Measurements from ENCODE around the gene PCBP3.
"Not testable (repeated sequence)": the region's sequence is repeated elsewhere in the genome, so short reads cannot be mapped to it uniquely, and the experiment has no call there.

The PCBP3 gene

DNA sequence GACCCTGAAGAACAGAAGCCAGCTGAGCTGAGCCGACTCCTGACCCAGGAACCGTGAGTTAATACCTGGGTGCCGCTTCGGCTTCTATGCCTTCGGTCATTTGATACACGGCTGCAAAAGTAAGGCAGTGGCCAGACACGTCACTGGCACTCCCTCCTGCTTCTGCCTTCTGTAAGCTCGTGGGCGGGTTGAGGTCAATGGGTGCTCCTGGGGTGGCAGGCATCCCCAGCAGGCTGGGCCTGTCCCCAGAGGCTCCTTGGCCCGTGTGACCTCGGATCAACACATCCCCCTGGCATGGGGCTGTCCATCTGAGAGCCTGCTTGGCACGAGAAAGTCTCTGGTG is 302.3 kb downstream of the PCBP3 start:
- no peak for DNase-seq (ENCODE audit: low spot score)

GRCh38 chr21:45947296-45947695 is 303.8 kb downstream of the PCBP3 start:
- no peak for DNase-seq (ENCODE audit: low spot score)

- DNase-seq (ENCODE audit: low spot score) = no peak
Measured at GRCh38 chr21:45947716-45948255, 304.3 kb downstream of the PCBP3 start.

- no peak for DNase-seq (ENCODE audit: low spot score)
Measured at GRCh38 chr21:45948576-45949141, 305.1 kb downstream of the PCBP3 start.

GRCh38 chr21:45949928-45950739 is 306.6 kb downstream of the PCBP3 start:
- no peak for DNase-seq (ENCODE audit: low spot score)

DNA sequence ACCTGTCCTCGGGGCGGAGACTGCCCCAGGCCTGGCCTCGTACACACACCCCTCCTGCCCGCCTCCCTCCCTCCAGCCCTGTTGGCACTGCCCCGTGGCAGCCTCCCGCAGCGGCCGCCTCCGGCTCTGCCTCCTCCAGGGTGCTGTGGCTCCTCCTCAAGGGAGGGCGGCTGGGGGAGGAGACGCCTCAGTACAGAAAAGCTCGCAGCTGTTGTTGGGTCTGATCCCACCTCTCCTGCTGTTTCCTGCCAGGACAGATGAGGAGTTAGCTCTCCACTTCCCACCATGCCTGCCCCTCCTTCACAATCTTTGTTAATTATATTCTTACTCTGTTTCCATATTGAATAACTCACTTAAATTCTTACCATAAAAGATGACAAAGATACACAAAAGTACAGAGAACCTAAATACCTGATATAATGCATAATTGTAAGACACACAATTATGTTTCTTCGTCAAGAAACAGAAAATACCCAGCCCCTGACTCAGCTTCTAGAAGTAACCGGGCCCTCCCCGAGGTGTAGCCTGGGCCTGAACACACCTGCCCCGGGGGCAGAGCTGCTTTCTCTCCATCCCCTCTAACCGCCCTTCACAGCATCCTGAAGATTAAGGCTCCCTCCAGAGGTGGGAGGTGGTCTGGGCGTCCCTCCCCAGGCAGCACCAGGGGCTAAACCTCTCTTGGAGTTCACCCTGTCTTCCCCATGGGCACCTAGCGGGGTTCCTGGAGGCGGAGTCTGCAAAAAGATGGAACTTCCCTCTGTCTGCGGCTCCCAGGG is 307.4 kb downstream of the PCBP3 start:
- DNase-seq (ENCODE audit: low spot score) = no peak

GRCh38 chr21:45951676-45952075 is 308.2 kb downstream of the PCBP3 start:
- DNase-seq (ENCODE audit: low spot score) = no peak

- not testable (repeated sequence) for DNase-seq (ENCODE audit: low spot score)
Measured at GRCh38 chr21:45952527-45952926, 309.0 kb downstream of the PCBP3 start.

DNA sequence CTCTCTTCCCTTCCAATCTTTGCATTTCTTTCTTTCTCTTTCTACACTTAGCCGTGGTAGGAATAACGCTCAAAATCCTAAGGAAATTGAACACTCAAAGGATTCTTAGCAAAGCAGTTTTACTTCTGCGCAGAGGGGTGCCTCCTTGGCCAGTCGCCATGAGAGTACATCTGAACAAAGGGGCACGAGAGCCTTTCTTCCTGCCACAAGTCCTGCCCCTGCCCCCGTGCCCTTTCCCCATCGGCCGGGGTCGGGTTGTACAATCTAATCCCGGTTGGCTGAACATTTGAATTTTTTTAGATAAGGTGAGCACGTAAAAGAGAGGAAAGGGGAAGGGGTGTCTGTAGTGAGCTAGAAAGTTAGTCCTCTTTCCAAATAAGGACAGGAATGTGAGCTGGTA is 309.4 kb downstream of the PCBP3 start:
- DNase-seq (ENCODE audit: low spot score) = no peak

GRCh38 chr21:45954261-45954660 is 310.7 kb downstream of the PCBP3 start:
- DNase-seq (ENCODE audit: low spot score) = no peak

GRCh38 chr21:45954921-45955320 is 311.4 kb downstream of the PCBP3 start:
- DNase-seq (ENCODE audit: low spot score) = no peak

DNA sequence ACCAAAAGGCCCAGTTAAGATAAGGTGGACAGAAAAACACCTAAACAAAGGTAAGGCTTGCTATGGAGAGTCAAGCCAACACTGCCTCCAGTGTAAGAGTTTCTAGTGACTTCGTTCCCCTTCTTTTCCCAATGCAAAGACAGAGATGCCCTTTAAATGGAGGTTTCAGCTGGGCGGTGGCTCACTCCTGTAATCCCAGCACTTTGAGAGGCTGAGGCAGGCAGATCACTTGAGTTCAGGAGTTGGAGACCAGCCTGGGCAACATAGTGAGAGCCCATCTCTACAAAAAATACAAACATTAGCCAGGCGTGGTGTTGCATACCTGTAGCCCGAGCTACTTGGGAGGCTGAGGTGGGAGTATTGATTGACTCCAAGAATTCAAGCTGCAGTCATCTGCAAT is 314.0 kb downstream of the PCBP3 start:
- no peak for DNase-seq (ENCODE audit: low spot score)

GRCh38 chr21:45957981-45958600 is 314.6 kb downstream of the PCBP3 start:
- DNase-seq (ENCODE audit: low spot score) = no peak

DNA sequence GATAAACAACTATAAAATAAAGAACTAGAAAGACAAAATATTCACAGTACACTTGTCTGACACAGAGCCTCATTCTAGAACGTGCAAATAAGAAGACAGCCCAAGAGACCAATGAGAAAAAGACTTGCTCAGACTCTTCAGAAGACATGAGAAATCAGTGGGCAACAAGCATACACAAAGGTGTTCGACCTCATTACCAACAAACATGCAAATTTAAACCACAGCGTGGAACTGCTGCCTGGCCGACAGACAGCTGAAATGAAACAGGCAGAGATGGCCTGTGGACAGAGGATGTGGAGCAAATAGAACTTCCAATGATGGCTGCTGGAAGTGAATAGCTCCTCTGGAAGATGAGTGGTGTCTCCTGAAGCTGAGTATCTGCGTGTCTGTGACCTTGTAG is 315.7 kb downstream of the PCBP3 start:
- DNase-seq (ENCODE audit: low spot score) = no peak

- DNase-seq (ENCODE audit: low spot score) = no peak
Measured at GRCh38 chr21:45959779-45960390, 316.4 kb downstream of the PCBP3 start.

DNA sequence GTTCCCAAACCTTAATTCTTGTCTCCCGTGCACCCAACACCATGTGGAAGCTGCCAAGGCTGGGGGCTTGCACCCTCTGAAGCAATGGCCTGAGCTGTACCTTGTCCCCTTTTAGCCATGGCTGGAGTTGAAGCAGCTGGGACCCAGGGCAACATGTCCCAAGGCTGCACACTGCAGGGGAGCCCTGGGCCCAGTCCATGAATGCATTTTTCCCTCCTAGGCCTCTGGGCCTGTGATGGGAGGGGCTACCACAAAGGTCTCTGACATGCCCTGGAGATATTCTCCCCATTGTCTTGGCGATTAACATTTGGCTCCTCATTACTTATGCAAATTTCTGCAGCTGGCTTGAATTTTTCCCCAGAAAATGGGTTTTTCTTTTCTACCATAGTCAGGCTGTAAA is 317.9 kb downstream of the PCBP3 start:
- not testable (repeated sequence) for DNase-seq (ENCODE audit: low spot score)

GRCh38 chr21:45962531-45963231 is 319.2 kb downstream of the PCBP3 start:
- DNase-seq (ENCODE audit: low spot score) = no peak

DNA sequence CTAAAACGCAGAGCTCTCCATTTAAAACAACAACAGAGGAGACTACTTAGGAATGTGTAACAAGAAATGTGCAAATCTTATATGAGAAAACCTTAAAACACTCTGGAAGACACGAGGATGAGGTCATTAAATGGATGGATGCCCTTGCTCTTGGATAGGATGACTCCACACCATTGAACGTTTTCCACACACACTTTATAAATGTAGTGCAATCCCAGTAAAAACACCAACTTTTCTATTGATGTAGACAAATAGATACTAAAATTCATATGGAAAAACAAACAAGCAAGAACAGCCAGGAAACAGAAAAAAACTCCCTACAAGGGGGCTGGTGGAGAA is 319.7 kb downstream of the PCBP3 start:
- DNase-seq (ENCODE audit: low spot score) = no peak

DNA sequence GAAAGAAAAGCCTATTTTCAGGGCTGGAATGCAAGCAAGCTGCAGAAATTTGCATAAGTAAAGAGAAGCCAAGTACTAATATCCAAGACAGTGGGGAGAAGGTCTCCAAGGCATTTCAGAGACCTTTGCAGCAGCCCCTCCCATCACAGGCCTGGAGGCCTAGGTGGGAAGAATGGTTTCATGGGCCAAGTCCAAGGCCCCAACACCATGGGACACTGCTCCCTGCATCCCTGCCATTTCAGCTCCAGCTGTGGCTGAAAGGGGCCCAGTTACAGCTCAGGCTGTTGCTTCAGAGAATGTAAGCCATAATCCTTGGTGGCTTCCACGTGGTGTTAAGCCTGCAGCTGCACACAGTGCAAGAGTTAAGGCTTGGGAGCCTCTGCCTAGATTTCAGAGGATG is 321.1 kb downstream of the PCBP3 start:
- DNase-seq (ENCODE audit: low spot score) = no peak

- DNase-seq (ENCODE audit: low spot score) = no peak
Measured at GRCh38 chr21:45965084-45965809, 321.7 kb downstream of the PCBP3 start.

Data from Ammon's horn (tissue), 1 donor.